Mesendoderm (in vitro differentiated cells): ENCODE measurements around the gene MIS12.

Experiments used
- DNase-seq: peaks from one replicate; pipeline ENCODE4 v3.0.0; 2013
- H2AK5ac ChIP-seq: 2 replicates; pipeline ENCODE4 v1.6.1; 2013; ENCODE audit warnings: low read length, inconsistent platforms
- H2BK120ac ChIP-seq: 2 replicates; pipeline ENCODE4 v1.6.1; 2013; ENCODE audit warnings: low read depth, mild to moderate bottlenecking, low read length, moderate library complexity, mixed read lengths
- H2BK15ac ChIP-seq: replicated peaks from 2 replicates; pipeline ENCODE4 v1.6.1; 2013; ENCODE audit warnings: low read depth, mild to moderate bottlenecking, moderate library complexity
- H2BK5ac ChIP-seq: 2 replicates; pipeline ENCODE4 v1.6.1; 2013; ENCODE audit warnings: low read length, inconsistent platforms
- H3K18ac ChIP-seq: 2 replicates; pipeline ENCODE4 v1.6.1; 2013; ENCODE audit warnings: mild to moderate bottlenecking, low read length, mixed read lengths
- H3K23ac ChIP-seq: one replicate; pipeline ENCODE4 v1.6.1; 2013; ENCODE audit warnings: low read length
- H3K27ac ChIP-seq: 2 replicates; pipeline ENCODE4 v1.5.1; 2013; ENCODE audit warnings: low read depth, mild to moderate bottlenecking, inconsistent platforms, low read length, moderate library complexity
- H3K27me3 ChIP-seq: 2 replicates; pipeline ENCODE4 v1.6.1; 2013; ENCODE audit warnings: low read length, control low read depth, mild to moderate bottlenecking, inconsistent platforms; ENCODE audit not compliant: insufficient read depth, poor library complexity
- H3K36me3 ChIP-seq: 2 replicates; pipeline ENCODE4 v1.6.1; 2013; ENCODE audit warnings: low read length, inconsistent platforms; ENCODE audit not compliant: control insufficient read depth, insufficient read depth
- H3K4ac ChIP-seq: one replicate; pipeline ENCODE4 v1.6.1; 2013; ENCODE audit warnings: low read depth, mild to moderate bottlenecking, low read length, moderate library complexity
- H3K4me1 ChIP-seq: 2 replicates; pipeline ENCODE4 v1.6.1; 2013; ENCODE audit warnings: low read depth, low read length, inconsistent platforms; ENCODE audit not compliant: control insufficient read depth
- H3K4me2 ChIP-seq: 2 replicates; pipeline ENCODE4 v1.6.1; 2013; ENCODE audit warnings: low read length
- H3K4me3 ChIP-seq: 2 replicates; pipeline ENCODE4 v1.5.1; 2013; ENCODE audit warnings: mild to moderate bottlenecking, low read length
- H3K56ac ChIP-seq: one replicate; pipeline ENCODE4 v1.6.1; 2013; ENCODE audit warnings: low read length
- H3K79me1 ChIP-seq: 2 replicates; pipeline ENCODE4 v1.6.1; 2013; ENCODE audit warnings: low read length, inconsistent platforms
- H3K79me2 ChIP-seq: 2 replicates; pipeline ENCODE4 v1.6.1; 2013; ENCODE audit warnings: mild to moderate bottlenecking, low read length; ENCODE audit not compliant: control insufficient read depth, insufficient read depth
- H3K9ac ChIP-seq: 2 replicates; pipeline ENCODE4 v1.6.1; 2013; ENCODE audit warnings: low read length, inconsistent platforms
- H4K5ac ChIP-seq: one replicate; pipeline ENCODE4 v1.6.1; 2013; ENCODE audit warnings: low read length
- H4K8ac ChIP-seq: one replicate; pipeline ENCODE4 v1.6.1; 2013; ENCODE audit warnings: low read depth, mild to moderate bottlenecking, control low read depth, low read length, moderate library complexity
- WGBS: extraction: QIAGEN DNeasy Blood & Tissue Kit; methylation state at CpG from one replicate; pipeline ENCODE4 v1.1.7; 2013; ENCODE audit warnings: low lambda C conversion rate, missing lambda C conversion rate; ENCODE audit not compliant: insufficient coverage; ENCODE audit errors: extremely low coverage; 5-methylcytosine and 5-hydroxymethylcytosine counted together

Gene MIS12

GRCh38 chr17:5444209-5444608 lies 42.2 kb upstream of the MIS12 start:
- no peaks in the 10 kb centered on the region for H3K79me2 ChIP-seq
- H3K4me1 ChIP-seq = no peaks in the 10 kb centered on the region
- H3K56ac ChIP-seq = no peak overlapping the region
- H3K9ac ChIP-seq = no peak overlapping the region
- H3K18ac ChIP-seq = no peak overlapping the region
- H2BK120ac ChIP-seq = no peak overlapping the region
- H3K4ac ChIP-seq = no peak overlapping the region
- H2AK5ac ChIP-seq = no peak overlapping the region
- H3K27me3 ChIP-seq = no peaks in the 10 kb centered on the region
- peaks cover 8% of the 10 kb centered on the region for H3K36me3 ChIP-seq
- no peak overlapping the region for H3K4me3 ChIP-seq
- no peak overlapping the region for H3K4me2 ChIP-seq
- no peak overlapping the region for H4K8ac ChIP-seq
- no peak overlapping the region for H2BK15ac ChIP-seq
- WGBS = no CpG with 5 or more reads among the region's 22 CpGs
- no peak for DNase-seq
- no peak overlapping the region for H2BK5ac ChIP-seq
- no peak overlapping the region for H3K27ac ChIP-seq
- no peaks in the 10 kb centered on the region for H3K79me1 ChIP-seq
- H4K5ac ChIP-seq = no peak overlapping the region
- no peak overlapping the region for H3K23ac ChIP-seq

- no peak overlapping the region for H3K9ac ChIP-seq
- H3K4me2 ChIP-seq = no peak overlapping the region
- H2AK5ac ChIP-seq = no peak overlapping the region
- no peak overlapping the region for H3K56ac ChIP-seq
- H3K79me2 ChIP-seq = no peaks in the 10 kb centered on the region
- no peaks in the 10 kb centered on the region for H3K4me1 ChIP-seq
- no peak overlapping the region for H3K4me3 ChIP-seq
- H3K36me3 ChIP-seq = peaks cover 6% of the 10 kb centered on the region
- no peak overlapping the region for H4K5ac ChIP-seq
- no peak overlapping the region for H2BK15ac ChIP-seq
- H4K8ac ChIP-seq = no peak overlapping the region
- no peak for DNase-seq
- no peak overlapping the region for H3K23ac ChIP-seq
- no peak overlapping the region for H3K27ac ChIP-seq
- H2BK120ac ChIP-seq = no peak overlapping the region
- H3K18ac ChIP-seq = no peak overlapping the region
- no peak overlapping the region for H2BK5ac ChIP-seq
- no peak overlapping the region for H3K4ac ChIP-seq
- no peaks in the 10 kb centered on the region for H3K27me3 ChIP-seq
- no CpG with 5 or more reads among the region's 8 CpGs for WGBS
- H3K79me1 ChIP-seq = no peaks in the 10 kb centered on the region
Observed at GRCh38 chr17:5446786-5447185, 39.6 kb upstream of the MIS12 start.

GRCh38 chr17:5464717-5465507 lies 21.5 kb upstream of the MIS12 start:
- no peak overlapping the region for H3K4me3 ChIP-seq
- H3K79me1 ChIP-seq = peaks cover 4% of the 10 kb centered on the region
- H3K27me3 ChIP-seq = no peaks in the 10 kb centered on the region
- H4K8ac ChIP-seq = no peak overlapping the region
- no peak overlapping the region for H2BK15ac ChIP-seq
- peak overlapping the region; percentile 11 for H3K56ac ChIP-seq
- H3K79me2 ChIP-seq = peaks cover 62% of the 10 kb centered on the region
- no peak overlapping the region for H3K4ac ChIP-seq
- H3K18ac ChIP-seq = no peak overlapping the region
- H2BK120ac ChIP-seq = no peak overlapping the region
- peaks cover 2% of the 10 kb centered on the region for H3K36me3 ChIP-seq
- DNase-seq = peak; percentile 81
- no peak overlapping the region for H2BK5ac ChIP-seq
- no CpG with 5 or more reads among the region's 10 CpGs for WGBS
- no peak overlapping the region for H3K9ac ChIP-seq
- H3K23ac ChIP-seq = no peak overlapping the region
- H2AK5ac ChIP-seq = no peak overlapping the region
- no peak overlapping the region for H4K5ac ChIP-seq
- peak overlapping the region; percentile 40 for H3K27ac ChIP-seq
- H3K4me2 ChIP-seq = no peak overlapping the region
- peaks cover 6% of the 10 kb centered on the region for H3K4me1 ChIP-seq

- Histone ChIP-seq H4K8ac (no peak overlapping the region), H2BK5ac (no peak overlapping the region), H4K5ac (no peak overlapping the region), H3K27ac (no peak overlapping the region), H3K79me2 (peaks cover 62% of the 10 kb centered on the region), H3K56ac (peak overlapping the region; percentile 25), H3K4ac (no peak overlapping the region), H3K4me2 (no peak overlapping the region), H3K23ac (no peak overlapping the region), H3K4me3 (no peak overlapping the region), H3K79me1 (peaks cover 4% of the 10 kb centered on the region), H2AK5ac (no peak overlapping the region), H3K36me3 (peaks cover 2% of the 10 kb centered on the region), H3K27me3 (no peaks in the 10 kb centered on the region), H3K9ac (peak overlapping the region; percentile 95), H3K18ac (no peak overlapping the region), H2BK15ac (no peak overlapping the region), H3K4me1 (peaks cover 6% of the 10 kb centered on the region), H2BK120ac (no peak overlapping the region)
- no CpG with 5 or more reads among the region's 4 CpGs for WGBS
- DNase-seq = no peak
Observed at GRCh38 chr17:5466295-5466694, 20.1 kb upstream of the MIS12 start.

- peaks cover 2% of the 10 kb centered on the region for H3K79me1 ChIP-seq
- no peak overlapping the region for H2BK5ac ChIP-seq
- H3K79me2 ChIP-seq = peaks cover 58% of the 10 kb centered on the region
- H4K5ac ChIP-seq = no peak overlapping the region
- H2AK5ac ChIP-seq = no peak overlapping the region
- H3K4ac ChIP-seq = no peak overlapping the region
- no peak overlapping the region for H3K27ac ChIP-seq
- peak overlapping the region; percentile 94 for H3K56ac ChIP-seq
- DNase-seq = no peak
- H4K8ac ChIP-seq = no peak overlapping the region
- H3K4me2 ChIP-seq = peak overlapping the region; percentile 59
- WGBS = no CpG with 5 or more reads among the region's 8 CpGs
- no peak overlapping the region for H3K18ac ChIP-seq
- H3K9ac ChIP-seq = peak overlapping the region; percentile 95
- peak overlapping the region; percentile 69 for H3K4me3 ChIP-seq
- H3K36me3 ChIP-seq = no peaks in the 10 kb centered on the region
- H3K4me1 ChIP-seq = peaks cover 6% of the 10 kb centered on the region
- no peak overlapping the region for H2BK15ac ChIP-seq
- H3K27me3 ChIP-seq = no peaks in the 10 kb centered on the region
- no peak overlapping the region for H2BK120ac ChIP-seq
- no peak overlapping the region for H3K23ac ChIP-seq
Observed at GRCh38 chr17:5467416-5467815, 18.9 kb upstream of the MIS12 start.

- H2BK15ac ChIP-seq = no peak overlapping the region
- peak overlapping the region; percentile 64 for H3K4ac ChIP-seq
- H3K9ac ChIP-seq = peak overlapping the region; percentile 95
- no peaks in the 10 kb centered on the region for H3K27me3 ChIP-seq
- H3K4me1 ChIP-seq = peaks cover 6% of the 10 kb centered on the region
- H2AK5ac ChIP-seq = no peak overlapping the region
- no CpG with 5 or more reads among the region's 17 CpGs for WGBS
- no peak for DNase-seq
- H3K18ac ChIP-seq = peak overlapping the region; percentile 52
- H3K4me3 ChIP-seq = peak overlapping the region; percentile 69
- peak overlapping the region; percentile 59 for H3K4me2 ChIP-seq
- no peaks in the 10 kb centered on the region for H3K36me3 ChIP-seq
- peaks cover 2% of the 10 kb centered on the region for H3K79me1 ChIP-seq
- H3K23ac ChIP-seq = peak overlapping the region; percentile 97
- H4K5ac ChIP-seq = no peak overlapping the region
- H2BK120ac ChIP-seq = no peak overlapping the region
- peak overlapping the region; percentile 48 for H3K27ac ChIP-seq
- peak overlapping the region; percentile 65 for H2BK5ac ChIP-seq
- no peak overlapping the region for H4K8ac ChIP-seq
- peaks cover 54% of the 10 kb centered on the region for H3K79me2 ChIP-seq
- peak overlapping the region; percentile 94 for H3K56ac ChIP-seq
Observed at GRCh38 chr17:5468075-5468473, 18.3 kb upstream of the MIS12 start.
